ENCODE data around the gene SHQ1. TPM values are rescaled to one million over a fixed set of nuclear protein-coding genes. Genes with fewer than 3 reads are reported as not detected.
A peak's percentile ranks its signal among the peaks of the same experiment; 100 is the strongest.

SHQ1 gene
- total and polyA plus RNA-seq, 11 donors: 7.2 to 26.0 (median 19.9) TPM

GRCh38 chr3:72798552-72799195, 49.6 kb downstream of the SHQ1 start:
- Histone ChIP-seq H3K4me1 (peaks cover 0 to 15% (median 1%) of the 10 kb centered on the region in 12 donors), H3K27ac (no peak overlapping the region), H3K4me3 (no peak overlapping the region), H3K27me3 (no peaks in the 10 kb centered on the region), H3K36me3 (no peaks in the 10 kb centered on the region), H3K9me3 (no peaks in the 10 kb centered on the region)
- ATAC-seq (no peak), DNase-seq (no peak)
- 77 to 81% (median 80%) methylated on average over 3 of the region's 3 CpGs for WGBS, 4 donors
- no peak for TF ChIP-seq CTCF (IDR thresholded peaks at IDR 0.05)
- no peak for TF ChIP-seq POLR2A (IDR thresholded peaks at IDR 0.05)
- intact Hi-C loops (cut with DNase I): no loop called here

- H3K27ac ChIP-seq: peak overlapping the region in 5 of 12 donors; percentile 16 to 42 (median 24)
- TF ChIP-seq POLR2A (IDR thresholded peaks at IDR 0.05) (no peak), CTCF (IDR thresholded peaks at IDR 0.05) (no peak)
- no peak overlapping the region for H3K4me3 ChIP-seq
- 20 to 25% (median 22%) methylated on average over 12 of the region's 12 CpGs for WGBS, 4 donors
- H3K9me3 ChIP-seq: no peaks in the 10 kb centered on the region
- intact Hi-C loops (cut with DNase I): no loop called here
- H3K4me1 ChIP-seq: peaks cover 0 to 15% (median 1%) of the 10 kb centered on the region in 12 donors
- no peaks in the 10 kb centered on the region for H3K27me3 ChIP-seq
- peak; percentile 39 to 70 (median 64) for DNase-seq
- peaks cover 0 to 3% (median 0%) of the 10 kb centered on the region in 9 donors for H3K36me3 ChIP-seq
- peak; percentile 84 to 93 (median 92) for ATAC-seq
These were observed 50.3 kb downstream of the SHQ1 start for GRCh38 chr3:72797773-72798543.

- no peak for DNase-seq
- peaks cover 0 to 20% (median 13%) of the 10 kb centered on the region in 9 donors for H3K36me3 ChIP-seq
- H3K9me3 ChIP-seq: no peaks in the 10 kb centered on the region
- no peak for ATAC-seq
- no peak overlapping the region for H3K4me3 ChIP-seq
- WGBS, 4 donors: 86 to 96% (median 92%) methylated on average over 3 of the region's 3 CpGs
- no peaks in the 10 kb centered on the region for H3K27me3 ChIP-seq
- H3K27ac ChIP-seq: no peak overlapping the region
- H3K4me1 ChIP-seq: peaks cover 0 to 19% (median 5%) of the 10 kb centered on the region in 12 donors
- intact Hi-C loops (cut with DNase I): no loop called here
- TF ChIP-seq CTCF (IDR thresholded peaks at IDR 0.05) (no peak), POLR2A (IDR thresholded peaks at IDR 0.05) (no peak)
These were observed 54.2 kb downstream of the SHQ1 start for GRCh38 chr3:72794079-72794478.

GRCh38 chr3:72791161-72791560, 57.1 kb downstream of the SHQ1 start:
- Histone ChIP-seq H3K9me3 (no peaks in the 10 kb centered on the region), H3K36me3 (peaks cover 0 to 21% (median 13%) of the 10 kb centered on the region in 9 donors), H3K27ac (no peak overlapping the region), H3K4me3 (no peak overlapping the region), H3K4me1 (peaks cover 0 to 7% (median 0%) of the 10 kb centered on the region in 12 donors), H3K27me3 (no peaks in the 10 kb centered on the region)
- WGBS, 4 donors: 70 to 81% (median 76%) methylated on average over 1 of the region's 1 CpG
- intact Hi-C loops (cut with DNase I): no loop called here
- no peak for TF ChIP-seq POLR2A (IDR thresholded peaks at IDR 0.05)
- TF ChIP-seq CTCF (IDR thresholded peaks at IDR 0.05): no peak
- DNase-seq (no peak), ATAC-seq (no peak)

Measured in heart left ventricle (tissue), 16 donors.